ENCODE data around the gene USP25. TPM values are rescaled to one million over a fixed set of nuclear protein-coding genes. Genes with fewer than 3 reads are reported as not detected.

The USP25 gene
- polyA plus RNA-seq, 1 donor (not counting 4 experiments of a cell fraction or from before 2014, with no cell fraction given): 17.8 TPM

DNA sequence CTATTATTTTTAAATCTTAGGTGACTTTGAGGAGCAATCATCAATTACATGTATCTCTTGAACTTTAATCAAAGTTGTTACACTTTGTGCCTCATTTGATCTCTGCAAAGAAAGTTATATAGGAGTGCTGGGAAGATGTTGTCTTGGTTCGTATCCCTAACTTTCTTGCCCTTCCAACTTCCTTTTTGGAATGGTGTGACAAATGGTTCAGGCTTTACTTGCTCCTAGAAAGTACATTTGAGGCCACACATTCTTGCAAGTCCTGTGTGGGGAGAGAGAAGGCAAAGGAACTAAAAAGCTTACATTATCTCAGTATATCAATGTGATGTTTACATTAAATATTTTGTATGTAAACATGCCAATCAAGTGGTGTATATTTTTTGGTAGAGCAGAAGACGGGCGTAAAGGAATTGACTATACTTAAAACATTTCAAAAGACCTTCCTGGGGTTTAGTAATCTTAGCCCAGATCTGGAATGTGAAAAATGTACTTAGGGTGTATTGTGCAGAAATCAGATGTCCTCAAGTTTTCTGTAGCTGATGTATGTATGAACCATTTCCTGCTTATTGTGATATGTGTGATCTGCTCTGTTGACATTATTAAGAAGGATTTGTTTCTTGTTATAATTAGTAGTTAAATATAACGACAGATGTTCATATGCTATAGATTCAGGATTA lies 59.2 kb downstream of the USP25 start:
- no peak overlapping the region for H3K9ac ChIP-seq (ENCODE audit: control insufficient read depth, extremely low read depth, insufficient read depth, low read length)
- no peak overlapping the region for H2AFZ ChIP-seq (ENCODE audit: control insufficient read depth, low read length)
- no peaks in the 10 kb centered on the region for H3K27me3 ChIP-seq (ENCODE audit: control insufficient read depth, extremely low read depth, insufficient read depth, low read length)
- no peak overlapping the region for H3K4me3 ChIP-seq (ENCODE audit: control insufficient read depth in 2 of 3, extremely low read depth in 1 of 3, insufficient read depth in 2 of 3, low read depth in 1 of 3, low read length in 3 of 3)
- peaks cover 3% of the 10 kb centered on the region for H3K79me2 ChIP-seq (ENCODE audit: control insufficient read depth, insufficient read depth, low read length)
- H3K36me3 ChIP-seq (ENCODE audit: control insufficient read depth in 2 of 2, extremely low read depth in 1 of 2, insufficient read depth in 2 of 2, low read length in 2 of 2): no peaks in the 10 kb centered on the region
- DNase-seq (ENCODE audit: low read depth, low spot score) (no peak), FAIRE-seq (peak; percentile 34)
- no peaks in the 10 kb centered on the region for H3K9me1 ChIP-seq (ENCODE audit: control insufficient read depth, extremely low read depth, insufficient read depth, low read length)
- H4K20me1 ChIP-seq (ENCODE audit: control insufficient read depth, extremely low read depth, insufficient read depth, low read length): no peaks in the 10 kb centered on the region
- dilution Hi-C loops (cut with MboI; ENCODE audit: extremely low pct_ligation_motif_present, low sequenced_read_pairs): no loop called here
- no peak overlapping the region for H3K27ac ChIP-seq (ENCODE audit: control insufficient read depth, insufficient read depth, low read length)
- H3K9me3 ChIP-seq (ENCODE audit: control insufficient read depth, low read depth, low read length): no peaks in the 10 kb centered on the region
- TF ChIP-seq EZH2 (IDR thresholded peaks at IDR 0.05; ENCODE audit: low read length): no peak
- TF ChIP-seq, protein P1, sequence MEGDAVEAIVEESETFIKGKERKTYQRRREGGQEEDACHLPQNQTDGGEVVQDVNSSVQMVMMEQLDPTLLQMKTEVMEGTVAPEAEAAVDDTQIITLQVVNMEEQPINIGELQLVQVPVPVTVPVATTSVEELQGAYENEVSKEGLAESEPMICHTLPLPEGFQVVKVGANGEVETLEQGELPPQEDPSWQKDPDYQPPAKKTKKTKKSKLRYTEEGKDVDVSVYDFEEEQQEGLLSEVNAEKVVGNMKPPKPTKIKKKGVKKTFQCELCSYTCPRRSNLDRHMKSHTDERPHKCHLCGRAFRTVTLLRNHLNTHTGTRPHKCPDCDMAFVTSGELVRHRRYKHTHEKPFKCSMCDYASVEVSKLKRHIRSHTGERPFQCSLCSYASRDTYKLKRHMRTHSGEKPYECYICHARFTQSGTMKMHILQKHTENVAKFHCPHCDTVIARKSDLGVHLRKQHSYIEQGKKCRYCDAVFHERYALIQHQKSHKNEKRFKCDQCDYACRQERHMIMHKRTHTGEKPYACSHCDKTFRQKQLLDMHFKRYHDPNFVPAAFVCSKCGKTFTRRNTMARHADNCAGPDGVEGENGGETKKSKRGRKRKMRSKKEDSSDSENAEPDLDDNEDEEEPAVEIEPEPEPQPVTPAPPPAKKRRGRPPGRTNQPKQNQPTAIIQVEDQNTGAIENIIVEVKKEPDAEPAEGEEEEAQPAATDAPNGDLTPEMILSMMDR (optimal IDR thresholded peaks at IDR 0.05 in 1 of 3, IDR thresholded peaks at IDR 0.05 in 1 of 3, conservative IDR thresholded peaks at IDR 0.05 in 1 of 3; ENCODE audit: extremely low read depth in 1 of 3, insufficient read depth in 2 of 3, low read length in 3 of 3): no peak
- H3K4me2 ChIP-seq (ENCODE audit: control insufficient read depth, extremely low read depth, insufficient read depth, low read depth, low read length): peak overlapping the region; percentile 49
- H3K4me1 ChIP-seq (ENCODE audit: control insufficient read depth, extremely low read depth, insufficient read depth, low read length): peaks cover 19% of the 10 kb centered on the region

DNA sequence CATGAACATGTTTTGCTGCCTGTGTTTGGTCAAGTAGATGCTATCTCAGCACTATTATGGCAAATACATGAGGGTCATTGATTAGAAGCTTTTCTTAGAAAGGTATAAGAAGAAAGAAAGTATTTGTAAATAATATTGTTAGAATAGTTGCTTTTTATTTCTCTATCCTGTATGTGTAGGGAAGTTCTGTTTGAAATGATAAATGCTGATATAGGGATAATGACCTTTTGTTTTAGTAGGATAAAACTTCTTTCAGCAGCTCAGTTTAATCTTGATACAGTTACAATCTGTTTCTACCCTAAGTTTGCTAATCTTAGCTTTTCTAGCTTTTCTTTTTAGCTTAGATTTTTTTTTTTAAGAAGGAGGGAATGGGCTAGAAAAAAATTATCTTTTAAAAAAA lies 63.3 kb downstream of the USP25 start:
- DNase-seq (ENCODE audit: low read depth, low spot score): no peak

More for the DNA sequence above, 63.3 kb downstream of the USP25 start:
- Histone ChIP-seq H3K27ac (ENCODE audit: control insufficient read depth, insufficient read depth, low read length) (no peak overlapping the region), H3K27me3 (ENCODE audit: control insufficient read depth, extremely low read depth, insufficient read depth, low read length) (no peaks in the 10 kb centered on the region), H3K79me2 (ENCODE audit: control insufficient read depth, insufficient read depth, low read length) (peaks cover 3% of the 10 kb centered on the region), H2AFZ (ENCODE audit: control insufficient read depth, low read length) (no peak overlapping the region), H3K9me1 (ENCODE audit: control insufficient read depth, extremely low read depth, insufficient read depth, low read length) (no peaks in the 10 kb centered on the region), H3K4me3 (ENCODE audit: control insufficient read depth in 2 of 3, extremely low read depth in 1 of 3, insufficient read depth in 2 of 3, low read depth in 1 of 3, low read length in 3 of 3) (no peak overlapping the region), H3K9me3 (ENCODE audit: control insufficient read depth, low read depth, low read length) (no peaks in the 10 kb centered on the region), H3K9ac (ENCODE audit: control insufficient read depth, extremely low read depth, insufficient read depth, low read length) (no peak overlapping the region), H3K4me1 (ENCODE audit: control insufficient read depth, extremely low read depth, insufficient read depth, low read length) (peaks cover 19% of the 10 kb centered on the region), H3K36me3 (ENCODE audit: control insufficient read depth in 2 of 2, extremely low read depth in 1 of 2, insufficient read depth in 2 of 2, low read length in 2 of 2) (peaks cover 0 to 1% of the 10 kb centered on the region in 2 experiments), H4K20me1 (ENCODE audit: control insufficient read depth, extremely low read depth, insufficient read depth, low read length) (no peaks in the 10 kb centered on the region), H3K4me2 (ENCODE audit: control insufficient read depth, extremely low read depth, insufficient read depth, low read depth, low read length) (no peak overlapping the region)
- no peak for TF ChIP-seq EZH2 (IDR thresholded peaks at IDR 0.05; ENCODE audit: low read length)
- TF ChIP-seq, protein P1 (optimal IDR thresholded peaks at IDR 0.05 in 1 of 3, IDR thresholded peaks at IDR 0.05 in 1 of 3, conservative IDR thresholded peaks at IDR 0.05 in 1 of 3; ENCODE audit: extremely low read depth in 1 of 3, insufficient read depth in 2 of 3, low read length in 3 of 3): no peak
- dilution Hi-C loops (cut with MboI; ENCODE audit: extremely low pct_ligation_motif_present, low sequenced_read_pairs): no loop called here
- FAIRE-seq: no peak
